Naive B cell (primary cell): ENCODE data around the gene IGSF9. TPM values are rescaled to one million over a fixed set of nuclear protein-coding genes. Genes with fewer than 3 reads are reported as not detected.

ENCODE experiments used
- ATAC-seq, 2 donors: fragments of 150-1000 bp; cut with Tn5 transposase; 2 replicates each; pipeline ENCODE4 v1.10.0; 2021; ENCODE audit warnings: low read depth in 2 of 2, mild to moderate bottlenecking in 2 of 2, moderate library complexity in 2 of 2
- DNase-seq: peaks from one replicate; pipeline ENCODE4 v3.0.0; 2022
- H3K27ac Mint-ChIP-seq, 6 donors: one replicate each; pipeline ENCODE4 v1.8.0; 2020 to 2022; ENCODE audit warnings: mild to moderate bottlenecking in 6 of 6, mixed read lengths in 6 of 6, moderate library complexity in 5 of 6, inconsistent platforms in 2 of 6
- H3K27me3 Mint-ChIP-seq, 3 donors: one replicate each; pipeline ENCODE4 v1.8.0; 2021 to 2022; ENCODE audit warnings: mixed read lengths in 3 of 3, mild to moderate bottlenecking in 1 of 3
- H3K36me3 Mint-ChIP-seq, 2 donors: one replicate each; pipeline ENCODE4 v1.8.0; 2020 to 2022; ENCODE audit warnings: mixed read lengths in 2 of 2, inconsistent platforms in 1 of 2, mild to moderate bottlenecking in 1 of 2
- H3K4me1 Mint-ChIP-seq, 3 donors: one replicate each; pipeline ENCODE4 v1.8.0; 2020 to 2022; ENCODE audit warnings: mixed read lengths in 3 of 3, inconsistent platforms in 1 of 3, mild to moderate bottlenecking in 1 of 3, moderate library complexity in 1 of 3
- H3K4me3 Mint-ChIP-seq, 8 donors: one replicate each; pipeline ENCODE4 v1.8.0; 2020 to 2022; ENCODE audit warnings: mild to moderate bottlenecking in 8 of 8, mixed read lengths in 8 of 8, moderate library complexity in 8 of 8, inconsistent platforms in 2 of 8
- H3K9me3 Mint-ChIP-seq, 7 donors: one replicate each; pipeline ENCODE4 v1.8.0; 2020 to 2022; ENCODE audit warnings: mixed read lengths in 7 of 7, mild to moderate bottlenecking in 5 of 7, inconsistent platforms in 2 of 7, moderate library complexity in 1 of 7
- polyA plus RNA-seq, 6 donors: library from polyadenylated mRNA; unstranded; fragments of 300-500 nt; fragmentation: Illumina TruSeq; gene quantifications; one replicate each; pipeline ENCODE4 v1.2.3, GENCODE V29; 2021; ENCODE audit warnings: low read depth in 6 of 6

Gene IGSF9
- polyA plus RNA-seq, 6 donors from 2014 or later, result 0.16 to 0.97 (median 0.41) TPM; not detected in 2

DNA sequence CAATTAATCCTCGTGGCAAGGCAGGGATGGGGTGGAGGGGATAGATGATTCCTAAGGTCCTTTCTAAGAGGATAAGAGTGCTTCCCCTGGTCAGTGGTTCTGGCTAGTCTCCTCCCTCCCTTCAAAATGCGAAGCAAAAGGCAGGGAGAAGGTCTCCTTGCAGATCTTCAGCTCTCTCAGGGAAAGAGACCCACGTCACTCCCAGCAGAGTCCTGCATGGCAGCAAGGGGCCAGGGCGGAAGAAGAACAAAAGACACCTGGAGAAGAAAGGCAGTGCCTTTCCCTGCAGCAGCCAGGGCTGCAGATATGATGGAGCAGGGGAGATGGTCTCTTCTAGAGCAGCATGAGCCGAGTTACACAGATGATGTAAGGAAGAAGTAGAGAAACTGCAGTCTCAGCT is 38.3 kb upstream of the IGSF9 start:
- no peak overlapping the region for H3K4me3 Mint-ChIP-seq
- H3K27ac Mint-ChIP-seq, result no peak overlapping the region
- H3K4me1 Mint-ChIP-seq, result peaks cover 0 to 3% (median 0%) of the 10 kb centered on the region in 3 donors
- no peak for ATAC-seq
- DNase-seq, result no peak
- peaks cover 34 to 57% (median 52%) of the 10 kb centered on the region in 3 donors for H3K27me3 Mint-ChIP-seq
- H3K36me3 Mint-ChIP-seq, result peaks cover 0 to 10% of the 10 kb centered on the region in 2 donors
- peaks cover 0 to 6% (median 0%) of the 10 kb centered on the region in 7 donors for H3K9me3 Mint-ChIP-seq

DNA sequence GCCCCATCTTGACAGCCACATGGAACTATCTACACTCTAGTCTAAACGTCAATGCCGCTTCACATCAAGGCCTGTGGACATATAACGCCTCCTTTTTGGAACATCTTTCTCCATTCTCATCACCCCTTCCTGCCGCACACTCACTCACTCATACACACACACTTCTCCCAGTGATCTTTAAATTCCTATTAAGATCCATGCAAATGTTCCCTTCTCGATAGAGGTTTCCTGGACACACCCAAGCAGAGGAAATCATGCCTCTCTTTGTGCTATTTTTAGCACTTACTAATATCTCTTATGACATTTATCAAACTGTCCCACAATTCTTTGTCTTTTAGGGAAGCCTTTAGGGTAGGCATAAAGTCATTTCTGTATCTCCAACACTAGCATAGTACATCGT is 36.9 kb upstream of the IGSF9 start:
- no peak overlapping the region for H3K27ac Mint-ChIP-seq
- no peak overlapping the region for H3K4me3 Mint-ChIP-seq
- ATAC-seq, result no peak

DNA sequence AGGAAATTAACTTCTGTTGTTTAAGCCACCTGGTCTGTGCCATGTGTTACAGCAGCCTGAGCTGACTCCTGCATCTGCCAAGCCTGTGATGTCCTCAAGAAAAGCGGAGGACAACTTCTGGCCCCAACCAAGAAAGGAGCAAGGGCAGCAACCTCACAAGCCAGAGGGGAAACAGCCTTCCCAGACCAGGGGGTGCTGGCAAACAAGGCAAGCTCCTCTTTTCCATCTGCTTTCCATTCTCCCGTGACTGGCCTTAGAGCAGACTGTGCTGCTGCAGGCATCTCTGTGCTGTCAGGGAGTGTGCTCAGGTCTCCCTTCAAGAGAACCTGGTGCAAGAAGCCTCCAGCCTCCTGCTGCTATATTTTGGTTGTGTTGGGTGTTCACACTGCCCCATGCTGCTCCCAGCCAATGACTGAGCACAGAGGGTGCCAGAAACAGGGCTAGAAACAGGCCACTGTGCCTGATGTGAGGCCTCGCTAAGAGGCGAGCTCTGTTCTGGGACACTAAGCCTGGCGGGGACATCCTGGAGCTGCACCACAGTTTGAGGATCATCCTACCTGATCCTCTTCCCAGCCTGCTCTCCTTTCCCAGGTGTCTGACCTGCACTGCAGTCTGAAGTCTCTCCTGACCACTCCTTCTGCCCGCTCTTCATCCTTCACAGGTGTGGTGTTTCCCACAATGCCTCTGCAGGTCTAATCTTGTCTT is 36.1 kb upstream of the IGSF9 start:
- peaks cover 0 to 6% (median 0%) of the 10 kb centered on the region in 7 donors for H3K9me3 Mint-ChIP-seq
- peaks cover 0 to 10% of the 10 kb centered on the region in 2 donors for H3K36me3 Mint-ChIP-seq
- peaks cover 0 to 3% (median 0%) of the 10 kb centered on the region in 3 donors for H3K4me1 Mint-ChIP-seq
- peaks cover 46 to 59% (median 53%) of the 10 kb centered on the region in 3 donors for H3K27me3 Mint-ChIP-seq
- H3K4me3 Mint-ChIP-seq, result no peak overlapping the region
- H3K27ac Mint-ChIP-seq, result no peak overlapping the region
- no peak for ATAC-seq
- DNase-seq, result no peak

More for the DNA sequence above, 36.9 kb upstream of the IGSF9 start:
- H3K27me3 Mint-ChIP-seq, result peaks cover 38 to 52% (median 46%) of the 10 kb centered on the region in 3 donors
- no peak for DNase-seq
- peaks cover 0 to 3% (median 0%) of the 10 kb centered on the region in 3 donors for H3K4me1 Mint-ChIP-seq
- peaks cover 0 to 10% of the 10 kb centered on the region in 2 donors for H3K36me3 Mint-ChIP-seq
- peaks cover 0 to 6% (median 0%) of the 10 kb centered on the region in 7 donors for H3K9me3 Mint-ChIP-seq

DNA sequence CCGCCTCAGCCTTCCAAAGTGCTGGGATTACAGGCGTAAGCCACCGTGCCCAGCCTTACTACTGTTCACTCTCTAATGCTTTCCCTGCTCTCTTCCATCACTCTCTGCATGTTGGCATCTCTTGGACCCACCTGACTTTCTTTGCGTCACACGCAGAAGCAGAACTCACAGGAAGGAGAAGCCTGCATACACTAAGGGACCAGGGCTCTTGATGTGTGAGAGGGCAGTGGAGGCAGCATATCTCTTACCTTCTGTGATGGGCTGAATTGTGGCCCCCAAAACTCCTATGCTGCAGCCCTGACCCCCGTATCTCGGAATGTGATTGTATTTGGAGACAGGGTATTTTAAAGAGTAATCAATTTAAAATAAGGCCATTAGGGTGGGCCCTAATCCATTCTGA is 35.4 kb upstream of the IGSF9 start:
- Mint-ChIP-seq H3K4me1 (peaks cover 0 to 3% (median 0%) of the 10 kb centered on the region in 3 donors), H3K9me3 (peaks cover 0 to 6% (median 0%) of the 10 kb centered on the region in 7 donors), H3K27me3 (peaks cover 47 to 60% (median 55%) of the 10 kb centered on the region in 3 donors), H3K4me3 (no peak overlapping the region), H3K36me3 (peaks cover 0 to 10% of the 10 kb centered on the region in 2 donors), H3K27ac (no peak overlapping the region)
- DNase-seq (no peak), ATAC-seq (no peak)

DNA sequence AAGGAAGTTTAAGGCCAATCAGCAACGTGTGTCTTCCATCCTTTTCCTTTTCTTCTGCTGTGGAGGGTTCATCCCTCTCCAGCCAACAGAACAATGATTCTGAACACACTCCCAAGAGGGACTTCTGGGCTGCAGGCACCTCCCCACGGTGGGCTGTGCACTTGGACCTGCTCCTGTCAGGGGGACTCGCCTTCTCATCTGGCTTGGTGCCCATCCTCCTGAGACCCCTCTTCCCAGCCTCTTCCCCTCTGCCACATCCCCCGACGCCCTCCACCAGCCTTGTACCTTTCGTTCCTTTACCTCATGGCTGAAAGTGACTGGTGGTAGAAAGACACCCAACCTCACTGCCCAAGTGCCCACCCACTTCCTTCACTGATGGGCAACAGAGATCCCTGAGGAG is 34.7 kb upstream of the IGSF9 start:
- H3K9me3 Mint-ChIP-seq, result peaks cover 0 to 6% (median 0%) of the 10 kb centered on the region in 7 donors
- DNase-seq, result no peak
- ATAC-seq, result no peak
- H3K4me3 Mint-ChIP-seq, result no peak overlapping the region
- no peak overlapping the region for H3K27ac Mint-ChIP-seq
- H3K4me1 Mint-ChIP-seq, result peaks cover 0 to 3% (median 0%) of the 10 kb centered on the region in 3 donors
- peaks cover 0 to 10% of the 10 kb centered on the region in 2 donors for H3K36me3 Mint-ChIP-seq
- peaks cover 43 to 55% (median 50%) of the 10 kb centered on the region in 3 donors for H3K27me3 Mint-ChIP-seq

DNA sequence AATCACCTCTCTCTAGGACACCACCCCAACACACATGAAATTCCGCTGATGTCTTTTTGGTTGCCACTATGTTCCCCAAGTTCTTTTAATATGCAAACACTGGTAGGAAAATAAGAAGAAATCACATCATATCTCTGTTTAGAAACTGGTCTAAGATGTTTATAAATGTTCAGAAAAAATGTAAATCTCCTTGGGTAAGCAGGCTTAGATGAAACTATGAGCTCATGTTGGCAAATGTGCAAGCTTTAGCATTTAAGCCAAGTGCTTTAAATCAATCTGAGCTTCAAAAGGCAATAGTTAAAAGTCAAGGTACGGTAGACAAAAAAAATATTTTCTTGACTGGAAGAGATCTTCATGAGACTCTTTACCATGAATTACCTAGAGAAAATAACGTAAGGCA is 33.8 kb upstream of the IGSF9 start:
- peaks cover 0 to 6% (median 0%) of the 10 kb centered on the region in 7 donors for H3K9me3 Mint-ChIP-seq
- no peak for ATAC-seq
- H3K36me3 Mint-ChIP-seq, result peaks cover 0 to 10% of the 10 kb centered on the region in 2 donors
- no peak for DNase-seq
- H3K27me3 Mint-ChIP-seq, result peaks cover 40 to 52% (median 46%) of the 10 kb centered on the region in 3 donors
- no peak overlapping the region for H3K4me3 Mint-ChIP-seq
- peaks cover 0 to 3% (median 0%) of the 10 kb centered on the region in 3 donors for H3K4me1 Mint-ChIP-seq
- H3K27ac Mint-ChIP-seq, result no peak overlapping the region

DNA sequence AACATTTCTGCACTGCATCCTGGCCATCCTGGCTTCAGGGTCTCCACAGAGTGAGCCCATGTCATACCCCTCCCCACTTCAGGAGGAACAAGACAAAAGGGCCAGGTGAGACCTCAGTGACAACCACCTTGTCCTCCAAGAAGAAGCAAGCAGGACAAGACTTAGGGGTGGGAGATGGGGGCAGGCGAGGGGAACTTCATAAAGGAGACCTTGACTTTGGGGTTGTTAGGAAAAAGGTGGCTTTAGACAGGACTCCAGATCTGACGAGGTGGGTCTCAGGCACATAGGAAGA is 32.6 kb upstream of the IGSF9 start:
- Mint-ChIP-seq H3K27ac (no peak overlapping the region), H3K9me3 (peaks cover 0 to 6% (median 0%) of the 10 kb centered on the region in 7 donors), H3K4me3 (no peak overlapping the region), H3K4me1 (peaks cover 0 to 3% (median 0%) of the 10 kb centered on the region in 3 donors), H3K27me3 (peaks cover 40 to 46% (median 45%) of the 10 kb centered on the region in 3 donors), H3K36me3 (peaks cover 0 to 10% of the 10 kb centered on the region in 2 donors)
- DNase-seq, result no peak
- ATAC-seq, result no peak

DNA sequence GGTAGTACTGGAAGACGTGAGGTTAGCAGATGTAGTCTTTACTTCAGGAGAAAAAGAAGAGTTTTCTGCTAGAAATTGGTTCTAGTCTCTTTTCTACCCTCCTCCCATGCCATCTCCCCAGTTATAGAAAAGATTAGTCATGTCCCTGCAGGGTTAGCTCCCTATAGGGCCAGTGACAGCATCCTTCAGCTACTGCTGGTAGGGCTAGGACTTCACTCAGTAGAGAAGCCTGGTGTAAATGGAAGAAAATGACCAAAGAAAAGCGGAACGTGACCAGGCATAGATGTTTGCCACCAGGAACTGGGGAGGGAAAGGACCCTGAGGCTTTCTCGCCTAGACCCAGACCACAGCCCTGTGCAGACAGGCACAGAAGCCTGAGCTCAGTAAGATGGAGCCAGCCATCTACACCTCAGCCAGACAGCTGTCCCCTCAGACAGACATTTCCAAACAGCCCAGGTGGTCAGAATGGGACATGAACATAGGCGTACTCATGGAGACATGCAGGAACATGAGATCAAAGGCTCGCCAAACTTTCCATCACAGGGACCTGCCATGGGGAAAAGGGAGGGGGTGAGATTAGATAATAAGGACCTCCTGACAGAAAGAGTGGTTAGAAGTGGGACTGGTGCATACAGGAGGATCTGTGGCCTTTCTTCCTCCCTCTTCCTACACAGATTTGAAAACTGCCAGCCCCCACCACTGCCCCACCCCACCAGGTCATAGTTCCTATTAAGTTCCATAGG is 32.1 kb upstream of the IGSF9 start:
- ATAC-seq, result no peak
- H3K4me1 Mint-ChIP-seq, result peaks cover 0 to 3% (median 0%) of the 10 kb centered on the region in 3 donors

DNA sequence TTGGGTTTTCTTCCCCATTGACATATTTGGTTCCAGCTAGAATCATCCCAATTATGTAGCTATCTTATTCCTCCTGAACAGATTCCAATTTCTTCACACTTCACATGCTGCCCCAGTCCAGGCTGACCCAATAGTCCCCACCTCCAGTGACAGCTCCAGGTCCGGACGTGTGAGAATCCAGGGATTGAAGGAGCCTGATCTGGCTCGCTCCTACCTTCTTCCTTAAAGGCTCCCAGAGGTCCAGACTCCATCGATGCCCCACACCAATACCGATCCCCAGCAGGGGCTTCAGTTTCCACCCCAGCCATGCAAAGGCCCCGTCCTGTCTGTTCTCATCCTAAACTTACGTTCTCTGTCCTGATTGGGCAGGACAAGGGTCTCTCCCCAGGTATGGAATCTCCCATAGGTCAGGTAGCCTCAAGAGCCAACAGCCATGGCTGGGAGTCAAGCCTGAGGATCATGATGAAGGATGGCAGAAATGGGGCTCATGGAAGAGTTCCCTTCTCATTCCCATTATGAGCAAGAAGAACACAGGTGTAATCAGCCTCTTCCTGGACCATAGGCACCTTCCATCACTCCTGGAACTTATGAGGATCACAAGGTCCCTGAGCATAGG is 29.0 kb upstream of the IGSF9 start:
- ATAC-seq, result no peak
- Mint-ChIP-seq H3K4me1 (no peaks in the 10 kb centered on the region), H3K27me3 (peaks cover 24 to 34% (median 24%) of the 10 kb centered on the region in 3 donors), H3K36me3 (no peaks in the 10 kb centered on the region), H3K9me3 (no peaks in the 10 kb centered on the region), H3K4me3 (no peak overlapping the region), H3K27ac (no peak overlapping the region)
- no peak for DNase-seq

More for the DNA sequence above, 32.1 kb upstream of the IGSF9 start:
- H3K27me3 Mint-ChIP-seq, result peaks cover 40 to 44% (median 42%) of the 10 kb centered on the region in 3 donors
- H3K4me3 Mint-ChIP-seq, result no peak overlapping the region
- DNase-seq, result no peak
- H3K36me3 Mint-ChIP-seq, result peaks cover 0 to 10% of the 10 kb centered on the region in 2 donors
- H3K27ac Mint-ChIP-seq, result peak overlapping the region in 2 of 6 donors; percentile 4 to 23
- H3K9me3 Mint-ChIP-seq, result peaks cover 0 to 6% (median 0%) of the 10 kb centered on the region in 7 donors

DNA sequence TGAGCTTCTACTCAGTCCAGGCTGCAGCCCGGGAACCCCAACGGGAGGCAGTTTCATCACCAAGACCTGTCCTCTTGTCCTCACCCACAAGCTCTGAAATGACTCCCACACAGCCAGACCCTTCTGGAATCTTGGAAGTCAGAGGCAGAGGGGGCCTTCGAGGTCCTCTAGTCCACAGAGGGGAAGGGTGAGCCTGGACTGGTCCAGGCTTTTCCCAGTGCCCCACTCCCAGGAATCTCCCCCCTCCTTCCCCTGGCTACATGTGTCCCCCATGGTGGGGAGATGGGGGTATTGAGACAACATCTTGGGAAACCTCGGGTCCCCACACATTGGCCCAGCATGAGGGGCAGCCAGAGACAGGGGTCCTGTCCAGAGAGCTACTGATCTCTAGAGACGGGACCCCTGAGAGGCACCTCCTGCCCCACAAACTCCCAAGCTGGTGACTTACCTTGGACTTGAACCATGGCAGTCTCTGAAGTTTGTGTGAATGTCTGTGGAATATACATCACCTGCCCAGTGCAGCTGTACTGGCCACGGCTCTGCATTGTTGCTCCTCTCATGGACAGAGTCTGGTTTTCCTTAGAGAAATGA is 28.0 kb upstream of the IGSF9 start:
- H3K36me3 Mint-ChIP-seq, result no peaks in the 10 kb centered on the region
- no peaks in the 10 kb centered on the region for H3K4me1 Mint-ChIP-seq
- DNase-seq (no peak), ATAC-seq (no peak)
- H3K4me3 Mint-ChIP-seq, result no peak overlapping the region
- no peaks in the 10 kb centered on the region for H3K9me3 Mint-ChIP-seq
- peaks cover 24 to 34% (median 30%) of the 10 kb centered on the region in 3 donors for H3K27me3 Mint-ChIP-seq
- H3K27ac Mint-ChIP-seq, result no peak overlapping the region

DNA sequence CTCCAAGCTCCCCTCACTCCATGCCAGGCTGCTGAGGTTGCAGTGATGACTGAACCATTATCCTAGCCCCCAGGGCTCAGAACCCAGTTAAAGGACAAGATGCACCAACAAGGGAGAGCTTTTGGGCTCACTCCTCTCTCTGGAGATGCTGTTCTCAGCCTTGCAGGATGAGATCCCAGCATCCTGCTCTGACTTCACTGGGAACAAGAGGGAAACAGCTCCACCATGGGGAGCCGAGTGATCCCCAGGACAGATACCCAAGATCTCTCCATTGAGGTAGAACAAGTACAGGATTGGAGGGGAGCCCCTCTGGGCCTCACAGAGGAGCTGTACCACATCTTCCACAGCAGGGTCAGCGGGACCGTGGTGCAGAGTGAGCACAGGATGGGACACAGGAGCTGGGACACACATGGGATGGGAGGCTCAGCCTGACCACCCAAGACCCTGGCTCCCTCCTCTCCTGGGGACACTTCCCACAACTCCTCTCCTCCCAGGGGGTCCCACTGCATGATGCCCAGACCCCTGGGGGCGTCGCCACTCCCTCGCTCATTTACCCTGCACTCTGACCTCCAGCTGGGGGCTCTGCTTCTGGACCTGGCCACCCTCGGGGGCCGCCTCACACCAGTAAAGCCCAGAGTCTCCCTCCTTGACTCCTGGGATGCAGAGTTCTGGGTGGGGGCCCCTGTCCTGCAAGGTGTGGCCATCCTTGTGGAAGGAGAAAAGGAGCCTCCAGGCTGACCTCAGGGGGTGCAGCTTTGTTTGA is 27.2 kb upstream of the IGSF9 start:
- no peak for DNase-seq
- ATAC-seq, result no peak
- H3K9me3 Mint-ChIP-seq, result no peaks in the 10 kb centered on the region
- no peaks in the 10 kb centered on the region for H3K4me1 Mint-ChIP-seq
- H3K27me3 Mint-ChIP-seq, result peaks cover 30 to 38% (median 35%) of the 10 kb centered on the region in 3 donors
- no peaks in the 10 kb centered on the region for H3K36me3 Mint-ChIP-seq
- H3K27ac Mint-ChIP-seq, result no peak overlapping the region
- no peak overlapping the region for H3K4me3 Mint-ChIP-seq

DNA sequence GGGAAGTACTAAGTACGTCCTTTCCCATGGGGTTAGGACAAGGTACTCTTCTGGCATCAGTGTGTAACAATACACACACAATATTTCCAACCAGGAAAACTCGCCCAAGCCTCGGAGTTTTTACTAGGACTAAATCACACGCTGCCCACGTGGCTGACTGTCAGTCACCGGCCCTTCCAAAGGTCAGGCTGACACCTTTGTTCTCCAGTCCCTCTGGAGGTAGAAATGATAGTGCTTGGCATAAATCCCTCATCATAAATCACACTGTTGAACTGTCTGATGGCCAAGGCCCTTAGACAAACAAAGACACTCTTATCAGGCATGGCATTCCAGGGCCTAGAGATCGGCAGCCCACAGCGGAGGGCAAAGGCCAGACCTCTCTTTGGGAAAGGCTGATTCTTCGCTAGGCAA is 25.5 kb upstream of the IGSF9 start:
- DNase-seq (no peak), ATAC-seq (no peak)
- no peak overlapping the region for H3K4me3 Mint-ChIP-seq
- no peak overlapping the region for H3K27ac Mint-ChIP-seq
- H3K36me3 Mint-ChIP-seq, result no peaks in the 10 kb centered on the region
- no peaks in the 10 kb centered on the region for H3K4me1 Mint-ChIP-seq
- H3K27me3 Mint-ChIP-seq, result peaks cover 20 to 32% (median 23%) of the 10 kb centered on the region in 3 donors
- H3K9me3 Mint-ChIP-seq, result no peaks in the 10 kb centered on the region
